Measurements from ENCODE around the gene NTM.

NTM gene

DNA sequence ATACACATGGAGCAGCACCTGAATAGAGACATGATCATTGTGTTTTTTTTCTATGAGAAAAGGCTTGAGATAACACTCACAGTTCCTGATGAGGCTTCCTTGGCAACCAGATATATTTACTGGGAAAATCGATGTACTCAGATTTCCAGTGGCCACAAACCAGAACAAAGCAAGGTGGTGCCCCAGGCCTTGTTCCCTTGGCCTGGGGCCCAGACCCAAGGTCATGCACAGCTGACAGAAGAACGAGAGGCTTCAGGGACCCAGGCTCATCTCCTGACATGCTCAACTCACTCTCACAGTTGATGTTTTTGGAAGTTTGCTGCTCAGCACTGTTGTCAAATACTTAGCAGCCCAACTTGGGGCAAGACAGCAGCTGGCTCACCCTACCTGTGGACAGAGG is 281.8 kb downstream of the NTM start:
- H2AFZ ChIP-seq (ENCODE audit: low read depth, low read length) = no peak overlapping the region
- no peak overlapping the region for H3K4me3 ChIP-seq (ENCODE audit: low read length)
- no peaks in the 10 kb centered on the region for H3K9me3 ChIP-seq (ENCODE audit: low read length)
- no peaks in the 10 kb centered on the region for H3K27me3 ChIP-seq (ENCODE audit: insufficient read depth, low read length)
- no peaks in the 10 kb centered on the region for H3K36me3 ChIP-seq (ENCODE audit: insufficient read depth, low read length)
- no peaks in the 10 kb centered on the region for H3K4me1 ChIP-seq (ENCODE audit: insufficient read depth, low read length)

DNA sequence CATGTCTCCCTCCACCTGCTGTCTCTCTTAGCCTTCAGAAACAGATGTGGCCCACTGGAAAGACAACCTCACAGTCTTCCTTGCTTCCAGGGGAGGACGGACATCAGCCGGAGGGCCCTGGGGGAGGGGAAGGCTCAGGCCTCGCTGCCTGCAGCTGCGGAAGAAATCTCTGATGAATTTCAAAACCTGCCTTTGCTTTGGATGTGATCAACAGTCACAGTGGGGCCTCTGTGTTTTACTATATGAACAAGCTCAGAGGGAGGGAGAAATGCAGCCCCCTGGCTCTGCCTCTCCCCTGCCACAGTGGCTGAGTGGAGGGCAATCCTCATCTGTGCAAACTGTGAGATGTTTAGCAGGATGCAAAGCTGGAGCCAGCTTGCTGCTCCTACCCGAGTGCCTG is 282.8 kb downstream of the NTM start:
- H3K36me3 ChIP-seq (ENCODE audit: insufficient read depth, low read length) = no peaks in the 10 kb centered on the region
- no peaks in the 10 kb centered on the region for H3K4me1 ChIP-seq (ENCODE audit: insufficient read depth, low read length)
- no peak overlapping the region for H3K4me3 ChIP-seq (ENCODE audit: low read length)
- H2AFZ ChIP-seq (ENCODE audit: low read depth, low read length) = no peak overlapping the region
- no peaks in the 10 kb centered on the region for H3K27me3 ChIP-seq (ENCODE audit: insufficient read depth, low read length)
- H3K9me3 ChIP-seq (ENCODE audit: low read length) = no peaks in the 10 kb centered on the region

DNA sequence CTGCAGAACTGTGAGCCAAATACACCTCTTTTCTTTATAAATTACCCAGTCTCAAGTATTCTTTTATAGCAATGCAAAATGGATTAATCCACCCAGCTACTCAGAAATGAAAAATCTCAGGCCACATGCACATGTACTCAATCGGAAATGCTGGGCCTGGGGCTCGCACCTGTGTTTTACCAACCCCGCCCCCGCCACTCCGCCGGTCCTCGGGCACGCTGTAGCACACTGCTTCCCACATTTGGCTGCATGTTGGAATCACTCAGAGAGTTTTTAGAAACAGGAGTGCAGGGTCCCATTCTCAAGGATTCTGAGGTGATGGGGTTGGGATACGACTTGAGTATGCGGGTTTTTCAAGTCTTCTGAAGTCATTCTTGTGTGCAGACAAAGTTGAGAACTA is 284.4 kb downstream of the NTM start:
- Histone ChIP-seq H2AFZ (ENCODE audit: low read depth, low read length) (no peak overlapping the region), H3K36me3 (ENCODE audit: insufficient read depth, low read length) (no peaks in the 10 kb centered on the region), H3K27me3 (ENCODE audit: insufficient read depth, low read length) (no peaks in the 10 kb centered on the region), H3K4me1 (ENCODE audit: insufficient read depth, low read length) (no peaks in the 10 kb centered on the region), H3K9me3 (ENCODE audit: low read length) (no peaks in the 10 kb centered on the region), H3K4me3 (ENCODE audit: low read length) (no peak overlapping the region)

DNA sequence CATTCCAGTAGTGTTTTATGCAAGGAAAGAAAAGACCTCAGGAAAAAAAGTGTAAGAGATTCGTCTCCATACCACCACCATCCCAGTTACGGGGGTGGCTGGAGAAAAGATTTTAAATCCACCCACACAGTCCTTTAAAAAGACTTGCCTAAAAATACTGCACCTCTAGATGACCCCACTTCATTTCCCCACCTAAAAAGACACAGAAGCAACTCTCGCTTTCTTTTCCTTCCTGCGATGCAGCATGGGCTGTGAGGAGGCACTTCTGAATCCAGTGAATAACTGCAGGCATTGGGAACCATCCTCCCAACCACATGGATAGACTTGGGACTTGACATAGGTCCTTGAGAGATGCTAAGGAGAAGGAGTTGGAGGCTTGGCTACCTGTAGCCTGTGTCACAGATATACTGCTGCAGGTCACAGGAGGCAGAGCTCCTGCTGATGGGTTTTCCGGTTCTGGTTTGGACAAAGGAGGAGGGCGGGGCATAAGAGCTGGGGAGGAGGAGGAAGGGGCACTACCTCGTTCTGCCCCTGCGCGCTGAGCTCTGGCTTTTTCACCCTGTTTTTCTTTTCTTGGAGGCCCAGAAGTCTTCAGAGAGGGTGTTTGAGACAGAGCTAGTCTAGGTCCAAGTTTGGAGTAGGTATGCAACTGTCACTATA is 285.9 kb downstream of the NTM start:
- Histone ChIP-seq H3K27me3 (ENCODE audit: insufficient read depth, low read length) (no peaks in the 10 kb centered on the region), H3K4me3 (ENCODE audit: low read length) (no peak overlapping the region), H3K36me3 (ENCODE audit: insufficient read depth, low read length) (no peaks in the 10 kb centered on the region), H2AFZ (ENCODE audit: low read depth, low read length) (no peak overlapping the region), H3K4me1 (ENCODE audit: insufficient read depth, low read length) (no peaks in the 10 kb centered on the region), H3K9me3 (ENCODE audit: low read length) (no peaks in the 10 kb centered on the region)

DNA sequence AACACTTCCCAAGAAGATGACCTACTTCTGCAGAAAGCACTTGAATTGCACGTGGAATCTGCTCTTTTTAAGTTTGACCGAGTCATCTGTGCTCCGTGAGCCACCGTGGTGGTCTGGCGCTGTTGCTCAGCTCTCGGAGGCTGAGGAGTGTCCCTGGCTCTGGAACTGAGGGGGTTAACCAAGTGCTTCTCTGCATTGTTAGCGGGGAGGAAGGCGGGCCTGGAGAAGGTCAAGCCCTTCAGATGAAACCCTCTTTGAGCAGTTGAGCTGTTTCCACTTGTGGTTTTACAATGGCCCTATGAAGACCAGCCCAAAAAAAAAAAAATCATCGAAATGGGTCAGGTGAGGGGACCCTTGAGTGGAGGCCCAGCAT is 286.4 kb downstream of the NTM start:
- Histone ChIP-seq H3K4me3 (ENCODE audit: low read length) (no peak overlapping the region), H3K36me3 (ENCODE audit: insufficient read depth, low read length) (no peaks in the 10 kb centered on the region), H3K4me1 (ENCODE audit: insufficient read depth, low read length) (no peaks in the 10 kb centered on the region), H2AFZ (ENCODE audit: low read depth, low read length) (no peak overlapping the region), H3K9me3 (ENCODE audit: low read length) (no peaks in the 10 kb centered on the region), H3K27me3 (ENCODE audit: insufficient read depth, low read length) (no peaks in the 10 kb centered on the region)

DNA sequence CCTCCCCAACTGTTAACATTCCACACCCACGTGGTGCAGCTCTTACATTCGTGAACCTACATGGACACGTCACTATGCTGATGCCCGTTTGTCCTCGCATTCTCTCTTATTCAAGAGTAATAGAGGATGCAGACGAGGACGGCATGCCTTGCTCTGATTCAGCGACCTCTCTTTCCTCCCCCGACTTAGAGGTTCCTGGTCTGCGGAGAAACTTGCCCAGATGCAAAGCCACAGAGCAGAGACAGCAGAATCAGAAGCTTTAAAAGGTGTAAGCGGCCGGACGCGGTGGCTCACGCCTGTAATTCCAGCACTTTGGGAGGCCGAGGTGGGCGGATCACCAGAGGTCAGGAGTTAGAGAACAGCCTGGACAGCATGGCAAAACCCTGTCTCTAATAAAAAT is 288.0 kb downstream of the NTM start:
- no peak overlapping the region for H3K4me3 ChIP-seq (ENCODE audit: low read length)
- no peaks in the 10 kb centered on the region for H3K36me3 ChIP-seq (ENCODE audit: insufficient read depth, low read length)
- H3K9me3 ChIP-seq (ENCODE audit: low read length) = no peaks in the 10 kb centered on the region
- H3K4me1 ChIP-seq (ENCODE audit: insufficient read depth, low read length) = no peaks in the 10 kb centered on the region
- no peak overlapping the region for H2AFZ ChIP-seq (ENCODE audit: low read depth, low read length)
- H3K27me3 ChIP-seq (ENCODE audit: insufficient read depth, low read length) = peaks cover 2% of the 10 kb centered on the region

DNA sequence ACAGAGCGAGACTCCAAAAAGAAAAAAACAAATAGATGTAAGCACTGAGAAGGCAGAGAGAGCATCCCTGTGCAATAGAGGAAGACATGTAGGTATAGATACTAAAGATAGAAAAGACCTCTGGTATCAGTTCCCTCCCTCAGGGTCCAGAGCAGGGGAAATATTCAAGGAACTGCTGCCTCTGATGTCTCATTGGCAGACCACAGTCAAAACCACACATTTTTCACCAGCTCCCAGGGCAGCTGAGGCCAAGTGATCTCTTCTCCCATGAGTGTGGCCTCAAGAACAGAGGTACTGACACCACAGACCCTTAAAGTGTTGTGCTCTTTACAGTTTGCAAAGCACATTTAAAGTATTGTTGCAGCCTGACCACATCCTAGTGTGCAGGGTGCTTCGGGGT is 288.5 kb downstream of the NTM start:
- peaks cover 2% of the 10 kb centered on the region for H3K27me3 ChIP-seq (ENCODE audit: insufficient read depth, low read length)
- no peak overlapping the region for H2AFZ ChIP-seq (ENCODE audit: low read depth, low read length)
- no peaks in the 10 kb centered on the region for H3K4me1 ChIP-seq (ENCODE audit: insufficient read depth, low read length)
- no peak overlapping the region for H3K4me3 ChIP-seq (ENCODE audit: low read length)
- H3K36me3 ChIP-seq (ENCODE audit: insufficient read depth, low read length) = no peaks in the 10 kb centered on the region
- H3K9me3 ChIP-seq (ENCODE audit: low read length) = no peaks in the 10 kb centered on the region

DNA sequence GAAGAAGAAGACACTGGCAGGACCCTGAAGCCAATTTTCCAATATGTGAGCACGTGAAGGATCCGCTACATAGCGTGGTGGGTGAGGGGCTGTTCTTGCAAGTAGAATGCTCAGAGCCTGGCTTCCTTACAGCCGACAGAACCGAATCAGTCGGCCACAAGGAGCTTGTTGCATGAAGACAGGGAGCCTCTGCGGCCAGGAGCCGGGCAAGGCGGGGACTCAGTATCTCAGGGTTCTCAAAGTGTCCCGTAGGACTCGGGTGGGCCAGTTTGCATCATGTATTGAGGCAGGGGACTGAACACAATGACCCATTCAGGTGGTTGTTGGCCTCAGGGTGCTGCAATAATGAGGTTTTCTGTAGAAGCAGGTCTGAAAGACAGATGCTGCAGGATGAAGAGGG is 289.5 kb downstream of the NTM start:
- Histone ChIP-seq H3K4me1 (ENCODE audit: insufficient read depth, low read length) (no peaks in the 10 kb centered on the region), H3K4me3 (ENCODE audit: low read length) (no peak overlapping the region), H3K9me3 (ENCODE audit: low read length) (no peaks in the 10 kb centered on the region), H2AFZ (ENCODE audit: low read depth, low read length) (no peak overlapping the region), H3K36me3 (ENCODE audit: insufficient read depth, low read length) (no peaks in the 10 kb centered on the region), H3K27me3 (ENCODE audit: insufficient read depth, low read length) (peaks cover 2% of the 10 kb centered on the region)

DNA sequence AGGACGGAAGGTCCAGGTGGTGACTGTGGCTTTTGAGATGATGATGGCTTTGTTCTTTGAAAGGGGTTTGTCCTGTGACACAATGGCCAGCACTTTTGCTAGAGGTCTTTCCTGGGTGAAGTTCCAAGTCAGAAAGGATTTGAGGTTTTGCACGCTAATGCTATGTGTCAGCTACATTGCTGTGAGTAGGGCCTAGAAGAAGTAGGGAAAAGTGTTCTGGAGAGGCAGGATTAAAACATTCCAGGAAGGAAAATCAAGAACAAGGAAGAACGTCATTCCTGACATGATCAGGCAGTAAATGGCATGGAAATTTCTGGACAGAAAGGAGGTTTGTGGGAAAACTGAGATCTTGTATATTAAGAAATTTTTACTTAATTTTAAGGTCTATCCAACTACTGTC is 290.7 kb downstream of the NTM start:
- Histone ChIP-seq H3K9me3 (ENCODE audit: low read length) (no peaks in the 10 kb centered on the region), H2AFZ (ENCODE audit: low read depth, low read length) (no peak overlapping the region), H3K36me3 (ENCODE audit: insufficient read depth, low read length) (no peaks in the 10 kb centered on the region), H3K4me3 (ENCODE audit: low read length) (no peak overlapping the region), H3K27me3 (ENCODE audit: insufficient read depth, low read length) (peaks cover 2% of the 10 kb centered on the region), H3K4me1 (ENCODE audit: insufficient read depth, low read length) (no peaks in the 10 kb centered on the region)

DNA sequence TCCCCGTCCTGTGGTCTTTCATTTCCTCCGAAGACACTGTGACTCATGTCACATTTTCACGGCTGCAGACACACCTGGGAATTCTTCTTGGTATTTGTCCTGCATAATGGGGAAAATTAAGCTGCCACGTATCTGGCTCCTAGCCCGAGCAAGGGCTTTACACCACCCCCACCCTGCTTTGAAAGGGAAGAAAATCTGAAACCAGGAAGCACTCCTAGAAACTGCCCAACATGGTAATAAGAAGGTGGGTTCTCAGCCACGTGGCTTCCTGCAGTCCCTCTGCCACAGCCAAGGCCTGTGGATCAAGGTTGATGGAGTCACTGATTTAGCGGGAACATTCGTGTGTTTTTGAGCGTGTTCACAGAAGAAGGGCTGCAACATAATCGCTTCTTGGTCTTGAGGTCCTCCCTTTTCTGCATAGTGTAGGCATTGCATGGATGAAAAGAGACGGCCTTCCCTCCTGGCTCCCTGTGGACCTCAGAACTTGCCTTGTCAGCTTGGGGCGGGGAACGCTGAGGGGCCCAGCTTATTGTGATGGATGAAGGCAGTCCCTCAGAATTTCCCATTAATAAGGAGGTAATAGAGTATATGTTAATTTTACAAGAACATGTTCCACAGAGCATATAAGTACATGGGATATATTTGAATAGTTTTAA is 292.0 kb downstream of the NTM start:
- no peak overlapping the region for H3K4me3 ChIP-seq (ENCODE audit: low read length)

DNA sequence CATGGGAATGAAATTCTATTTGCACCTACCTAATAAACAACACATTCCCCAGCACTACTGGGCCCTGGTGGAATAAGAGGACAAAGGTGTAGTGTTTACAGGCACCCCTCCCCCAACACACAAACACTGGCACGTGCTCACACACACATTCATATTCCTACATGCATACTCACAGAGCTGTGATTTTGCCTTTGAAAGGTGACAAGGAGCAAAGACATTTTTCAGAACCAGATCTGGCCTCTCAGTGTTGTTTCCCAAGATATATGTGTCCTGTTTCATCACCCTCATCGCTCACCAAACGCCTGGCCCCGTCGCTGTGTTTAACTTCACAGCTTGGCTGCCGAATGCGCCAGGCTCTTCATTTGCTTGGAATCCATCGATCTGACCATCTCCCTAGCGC is 292.6 kb downstream of the NTM start:
- H3K9me3 ChIP-seq (ENCODE audit: low read length) = no peaks in the 10 kb centered on the region
- H3K4me1 ChIP-seq (ENCODE audit: insufficient read depth, low read length) = no peaks in the 10 kb centered on the region
- H3K36me3 ChIP-seq (ENCODE audit: insufficient read depth, low read length) = no peaks in the 10 kb centered on the region
- H2AFZ ChIP-seq (ENCODE audit: low read depth, low read length) = no peak overlapping the region
- H3K4me3 ChIP-seq (ENCODE audit: low read length) = no peak overlapping the region
- peaks cover 2% of the 10 kb centered on the region for H3K27me3 ChIP-seq (ENCODE audit: insufficient read depth, low read length)

More for the DNA sequence above, 292.0 kb downstream of the NTM start:
- H3K36me3 ChIP-seq (ENCODE audit: insufficient read depth, low read length) = no peaks in the 10 kb centered on the region
- H2AFZ ChIP-seq (ENCODE audit: low read depth, low read length) = no peak overlapping the region
- H3K9me3 ChIP-seq (ENCODE audit: low read length) = no peaks in the 10 kb centered on the region
- H3K27me3 ChIP-seq (ENCODE audit: insufficient read depth, low read length) = peaks cover 2% of the 10 kb centered on the region
- no peaks in the 10 kb centered on the region for H3K4me1 ChIP-seq (ENCODE audit: insufficient read depth, low read length)

DNA sequence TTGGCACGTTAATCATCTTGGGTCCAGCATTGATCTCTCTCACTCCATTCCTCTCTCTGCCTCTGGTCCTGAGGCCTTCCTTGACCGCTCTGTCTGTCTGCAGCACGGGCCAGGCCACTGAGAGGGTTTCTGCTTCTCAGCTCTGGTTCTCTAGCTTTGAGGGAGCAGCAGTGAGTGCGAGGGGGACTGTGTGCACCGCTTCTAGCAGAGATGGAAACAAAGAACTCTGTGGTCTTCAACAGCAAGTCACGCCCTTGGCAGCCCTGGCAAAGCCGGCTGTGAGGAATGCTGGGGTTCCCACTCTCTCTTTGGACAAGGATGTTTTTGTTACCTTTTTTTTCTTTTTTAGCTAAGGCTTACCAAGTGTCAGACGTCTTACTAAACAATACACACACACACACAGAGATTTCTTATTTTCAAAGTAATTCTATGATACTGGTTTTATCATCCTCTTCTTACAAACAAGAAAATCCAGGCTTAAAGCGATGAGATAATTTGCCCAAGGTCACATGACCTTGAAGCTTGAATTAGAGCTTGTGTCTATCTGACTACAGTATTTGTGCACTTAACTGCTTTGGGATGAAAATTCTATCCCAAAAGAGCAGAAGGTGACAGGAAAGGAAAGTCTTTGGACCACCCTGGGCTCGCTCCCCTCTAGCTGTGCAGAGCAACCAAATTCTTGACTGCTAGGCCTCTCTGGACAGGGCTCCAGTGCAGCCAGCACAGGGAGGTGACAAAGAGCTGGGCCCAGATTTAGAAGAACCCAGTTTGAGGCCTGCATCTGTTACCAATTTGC is 293.2 kb downstream of the NTM start:
- Histone ChIP-seq H3K36me3 (ENCODE audit: insufficient read depth, low read length) (no peaks in the 10 kb centered on the region), H3K4me3 (ENCODE audit: low read length) (no peak overlapping the region), H3K27me3 (ENCODE audit: insufficient read depth, low read length) (peaks cover 2% of the 10 kb centered on the region), H3K4me1 (ENCODE audit: insufficient read depth, low read length) (no peaks in the 10 kb centered on the region), H3K9me3 (ENCODE audit: low read length) (no peaks in the 10 kb centered on the region), H2AFZ (ENCODE audit: low read depth, low read length) (no peak overlapping the region)

DNA sequence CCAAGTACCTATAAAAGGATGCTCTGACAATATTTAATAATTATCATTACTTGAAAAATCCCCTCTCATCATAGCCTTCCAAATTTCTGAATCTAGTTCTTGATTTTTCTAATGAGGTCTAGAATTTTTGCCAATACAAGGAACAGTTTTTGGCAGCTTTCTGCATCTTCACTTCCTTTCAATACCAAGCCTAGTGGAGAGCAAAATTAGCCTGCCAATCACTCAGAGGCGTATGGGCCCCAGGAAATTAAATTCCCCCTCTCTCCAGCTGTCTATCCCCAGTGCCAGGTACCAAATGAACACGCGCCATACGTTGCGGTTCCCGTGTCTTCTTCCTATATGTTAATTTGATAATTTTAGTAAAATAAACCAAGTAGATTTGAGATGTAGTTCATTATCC is 293.9 kb downstream of the NTM start:
- Histone ChIP-seq H3K36me3 (ENCODE audit: insufficient read depth, low read length) (no peaks in the 10 kb centered on the region), H3K4me1 (ENCODE audit: insufficient read depth, low read length) (no peaks in the 10 kb centered on the region)

More for the DNA sequence above, 293.9 kb downstream of the NTM start:
- no peak overlapping the region for H3K4me3 ChIP-seq (ENCODE audit: low read length)
- H3K27me3 ChIP-seq (ENCODE audit: insufficient read depth, low read length) = peaks cover 2% of the 10 kb centered on the region
- no peaks in the 10 kb centered on the region for H3K9me3 ChIP-seq (ENCODE audit: low read length)
- H2AFZ ChIP-seq (ENCODE audit: low read depth, low read length) = no peak overlapping the region

Data from neuron (in vitro differentiated cells).